OCI-LY1 (cell line): ENCODE results near the gene EPN2.

Source experiments
- CTCF ChIP-seq: fragments of 200-600 bp; sonication (generic), shearing (Covaris generic); IDR thresholded peaks from 2 replicates; pipeline ENCODE4 v1.5.1; 2017; ENCODE audit warnings: mild to moderate bottlenecking, antibody characterized with exemption, low read length, moderate library complexity, mixed read lengths
- EZH2 ChIP-seq: fragments of 200-600 bp; sonication (generic), shearing (Covaris generic); IDR thresholded peaks from 2 replicates; pipeline ENCODE4 v1.8.0; 2017; ENCODE audit warnings: borderline replicate concordance, mixed run types, mild to moderate bottlenecking, antibody characterized with exemption, low read length, moderate library complexity, mixed read lengths

DNA sequence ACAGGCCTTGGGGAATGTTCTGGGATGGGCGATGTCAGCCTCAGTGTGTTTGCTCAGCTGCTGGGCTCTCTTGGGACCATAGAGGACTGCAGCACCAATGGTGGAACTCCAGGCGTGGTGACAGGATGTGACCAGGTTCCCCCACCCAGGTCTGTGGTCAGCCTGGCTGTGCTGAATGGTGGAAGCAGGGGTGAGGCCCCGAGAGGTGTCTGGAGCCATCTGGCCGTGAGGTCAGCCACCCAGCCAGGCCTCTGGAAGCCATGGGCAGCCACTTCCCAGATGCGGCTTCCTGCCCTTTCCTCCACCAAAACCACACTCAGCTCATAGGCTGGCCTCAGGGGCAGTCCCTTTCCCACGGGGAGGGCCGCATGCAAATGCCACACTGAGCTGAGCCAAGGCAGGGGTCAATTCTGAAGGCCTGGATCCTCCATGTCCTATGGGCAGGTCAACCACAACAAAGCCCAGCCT, 133.4 kb downstream of the EPN2 start:
- TF ChIP-seq EZH2 (no peak), CTCF (no peak)
